Femur (tissue), 1 donor: ENCODE data around the gene PLXNA2.

Source experiments
- DNase-seq: peaks from one replicate; pipeline ENCODE4 v3.0.0-alpha.2; 2017

Gene PLXNA2

DNA sequence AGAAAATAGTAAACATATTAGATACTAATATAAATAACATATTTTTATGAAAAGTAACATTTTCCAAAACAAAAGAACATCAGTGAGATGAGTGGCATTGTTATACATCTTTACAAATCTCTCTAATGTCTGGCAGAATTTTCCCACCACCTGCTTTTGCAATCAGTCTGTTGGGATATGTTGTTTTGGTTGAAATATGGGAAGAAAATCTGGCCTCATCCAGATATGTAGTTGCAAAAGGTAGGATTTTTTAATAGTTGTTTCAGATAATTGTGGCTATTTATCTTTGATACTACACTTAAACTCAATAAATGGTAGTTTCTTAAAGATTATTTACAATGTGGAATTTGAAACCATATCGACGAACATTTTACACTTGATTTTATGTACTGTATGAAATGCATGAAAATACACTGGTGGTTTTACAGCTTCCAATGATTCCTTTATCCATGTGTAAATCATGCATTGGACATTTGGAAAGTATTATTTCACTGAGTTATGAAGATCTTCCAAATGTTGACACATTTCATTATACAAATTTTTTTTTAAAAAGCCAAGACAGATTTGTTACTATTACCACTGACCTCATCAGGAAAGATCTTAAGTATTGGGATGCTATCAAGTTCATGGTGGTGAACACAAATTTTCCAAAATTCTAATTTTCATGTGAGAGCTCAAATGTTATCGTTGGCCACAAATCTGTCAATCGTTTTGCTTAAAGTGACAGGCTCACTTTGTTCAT is 259.2 kb downstream of the PLXNA2 start:
- no peak for DNase-seq

DNA sequence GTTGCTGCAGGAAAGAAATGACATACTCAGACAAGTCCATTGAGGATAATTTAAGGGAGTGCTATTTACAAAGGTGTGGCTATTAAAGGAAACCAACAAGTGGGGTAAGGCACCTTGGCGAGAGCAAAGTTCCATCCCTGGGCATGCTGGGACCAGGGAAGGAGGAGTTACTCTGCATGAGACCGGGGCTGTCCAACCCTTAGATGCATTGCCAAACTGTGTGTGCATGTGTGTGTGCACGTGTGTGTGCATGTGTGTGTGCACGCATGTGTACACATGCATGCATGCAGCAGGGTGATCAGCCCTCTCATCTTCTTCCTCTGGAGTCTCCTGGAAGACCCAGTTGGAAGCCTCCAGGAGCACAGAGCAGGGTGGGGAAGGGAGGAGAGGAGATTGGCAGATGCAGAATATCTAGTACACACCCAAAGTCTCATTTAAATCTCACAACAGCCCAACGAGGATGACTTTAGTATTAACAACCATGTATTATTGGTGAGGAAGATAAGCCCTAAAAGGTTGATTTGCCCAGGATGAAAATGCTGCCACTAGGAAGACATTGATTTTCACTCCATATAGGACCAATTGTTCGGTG is 261.0 kb downstream of the PLXNA2 start:
- DNase-seq = no peak

DNA sequence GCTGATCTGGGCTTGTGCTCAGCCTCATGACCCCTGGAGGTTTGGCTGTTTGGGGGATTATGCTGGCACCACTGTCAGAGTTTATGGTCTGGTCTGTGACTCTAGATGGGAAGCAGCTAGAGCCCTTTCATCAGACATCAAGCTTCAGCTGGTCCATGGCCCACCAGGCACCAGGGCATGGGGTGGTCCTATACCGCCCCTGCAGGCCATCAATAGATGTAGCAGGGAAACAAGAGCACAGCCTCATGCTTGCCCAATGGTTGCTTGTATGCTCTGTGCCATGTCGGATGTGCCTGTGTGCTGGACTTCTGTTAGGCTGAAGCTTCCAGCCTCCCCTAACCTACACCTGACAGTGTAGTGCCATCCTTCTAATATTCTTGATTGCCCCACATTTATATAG is 262.2 kb downstream of the PLXNA2 start:
- no peak for DNase-seq

DNA sequence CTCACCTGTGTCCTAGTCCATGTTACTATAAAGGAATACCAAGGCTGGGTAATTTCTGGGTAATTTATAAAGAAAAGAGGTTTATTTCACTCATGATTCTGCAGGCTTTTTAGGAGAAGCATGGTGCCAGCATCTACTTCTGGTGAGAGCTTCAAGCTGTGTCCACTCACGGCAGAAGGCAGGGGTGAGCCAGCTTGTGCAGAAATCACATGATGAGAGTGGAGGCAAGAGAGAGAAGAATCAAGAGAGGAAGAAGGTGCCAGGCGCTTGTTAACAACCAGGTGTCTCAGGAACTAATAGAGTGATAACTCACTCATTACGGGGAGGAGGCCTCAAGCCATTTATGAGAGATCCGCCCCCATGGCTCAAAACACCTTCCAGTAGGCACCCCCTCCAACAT is 265.7 kb downstream of the PLXNA2 start:
- no peak for DNase-seq

DNA sequence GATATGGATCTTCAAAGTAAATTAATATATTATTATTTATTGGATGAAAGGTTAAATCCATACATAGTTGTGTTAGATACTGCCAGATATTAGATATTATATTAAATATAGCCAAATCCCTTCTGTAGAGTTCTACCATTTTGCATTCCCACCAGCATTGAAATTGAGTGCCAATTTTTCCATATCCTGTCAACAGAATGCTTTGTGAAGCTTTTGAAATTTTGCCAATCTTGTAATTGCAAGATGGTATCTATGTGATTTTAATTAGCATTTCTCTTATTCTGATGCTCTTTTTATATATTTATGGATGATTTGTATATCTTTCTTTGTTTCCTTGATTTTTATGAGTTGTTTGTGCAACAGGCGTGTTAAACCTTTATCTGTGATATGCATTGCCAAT is 266.3 kb downstream of the PLXNA2 start:
- no peak for DNase-seq

DNA sequence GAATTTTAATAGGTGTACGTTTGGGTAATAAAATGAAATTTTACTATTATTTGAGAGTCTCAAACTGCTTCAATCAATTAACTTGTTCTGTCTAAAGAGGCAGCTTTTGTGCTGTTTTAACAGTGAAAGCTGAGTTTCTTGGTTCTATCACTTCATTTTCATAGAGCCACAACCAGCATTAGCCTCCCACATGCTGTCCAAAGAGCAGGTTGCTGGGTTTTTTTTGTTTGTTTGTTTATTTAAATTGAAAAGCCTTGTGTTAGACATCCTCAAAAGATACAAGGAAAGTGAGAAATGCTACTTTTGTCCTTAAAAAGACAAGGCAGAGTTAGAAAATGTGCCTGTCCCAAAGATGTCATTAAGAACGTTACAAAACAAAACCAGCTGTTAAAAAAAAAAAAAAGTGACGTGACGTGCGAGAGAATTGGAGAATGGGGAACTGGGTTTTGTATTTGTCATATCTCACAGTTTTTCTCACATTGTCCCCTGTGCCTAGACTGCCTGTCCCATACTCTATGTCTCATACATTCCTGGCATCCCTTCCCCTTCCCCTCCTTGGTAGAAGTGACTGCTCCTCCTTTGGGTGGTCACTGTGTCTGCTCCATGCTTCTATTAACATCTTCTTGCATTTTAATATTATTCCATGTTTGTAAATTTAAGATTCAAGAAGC is 270.2 kb downstream of the PLXNA2 start:
- no peak for DNase-seq

DNA sequence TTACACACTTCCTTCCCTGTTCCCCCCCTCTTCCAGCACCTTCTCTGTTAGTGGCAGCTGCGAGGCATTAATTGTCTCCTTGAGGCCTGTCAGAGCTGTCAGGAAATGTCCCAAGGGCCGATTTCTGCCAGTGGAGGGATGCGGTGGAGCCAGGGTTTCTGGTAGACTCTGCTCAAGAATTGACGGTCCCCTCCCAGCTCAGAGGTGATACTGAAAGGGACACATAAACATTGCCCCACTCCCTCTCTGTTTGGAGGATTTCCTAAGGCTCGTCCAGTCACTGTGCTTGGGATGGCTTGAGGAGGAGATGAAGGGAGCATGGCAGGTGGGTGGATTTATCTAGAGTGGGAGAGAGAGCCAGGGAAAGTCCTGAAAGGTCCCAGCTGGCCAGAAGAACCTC is 271.8 kb downstream of the PLXNA2 start:
- no peak for DNase-seq
